ENCODE measurements around the gene PADI2.

PADI2 gene

DNA sequence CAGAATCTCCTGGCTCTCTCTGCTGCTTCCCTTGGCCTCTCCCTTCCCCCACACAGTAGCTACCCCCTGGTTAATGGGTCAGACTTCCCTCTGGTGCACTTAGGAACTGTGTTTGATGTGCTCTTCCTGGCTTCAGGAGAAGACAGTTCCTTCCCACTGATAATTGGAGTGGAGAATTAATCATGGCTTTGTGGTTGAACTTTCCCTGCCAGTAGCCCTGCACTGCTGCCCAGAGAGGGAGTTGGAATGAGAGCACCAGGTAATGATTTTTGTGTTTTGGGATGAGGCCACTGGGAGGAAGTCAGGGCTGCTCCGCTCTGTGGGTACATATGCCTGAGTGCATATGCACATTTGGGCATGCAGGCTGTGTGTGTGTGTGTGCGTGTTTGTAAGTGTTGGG, 39.7 kb upstream of the PADI2 start:
- Histone ChIP-seq H3K27ac (ENCODE audit: low read length) (no peak overlapping the region), H3K4me1 (ENCODE audit: control insufficient read depth, low read depth, low read length) (peaks cover 5% of the 10 kb centered on the region), H3K27me3 (ENCODE audit: control insufficient read depth, insufficient read depth, low read length) (no peaks in the 10 kb centered on the region), H3K9me3 (ENCODE audit: control insufficient read depth, low read depth, low read length) (peaks cover 5% of the 10 kb centered on the region), H3K36me3 (ENCODE audit: control insufficient read depth, low read depth, low read length) (no peaks in the 10 kb centered on the region), H3K4me3 (ENCODE audit: low read length) (no peak overlapping the region), H3K9ac (ENCODE audit: low read length) (no peak overlapping the region)

DNA sequence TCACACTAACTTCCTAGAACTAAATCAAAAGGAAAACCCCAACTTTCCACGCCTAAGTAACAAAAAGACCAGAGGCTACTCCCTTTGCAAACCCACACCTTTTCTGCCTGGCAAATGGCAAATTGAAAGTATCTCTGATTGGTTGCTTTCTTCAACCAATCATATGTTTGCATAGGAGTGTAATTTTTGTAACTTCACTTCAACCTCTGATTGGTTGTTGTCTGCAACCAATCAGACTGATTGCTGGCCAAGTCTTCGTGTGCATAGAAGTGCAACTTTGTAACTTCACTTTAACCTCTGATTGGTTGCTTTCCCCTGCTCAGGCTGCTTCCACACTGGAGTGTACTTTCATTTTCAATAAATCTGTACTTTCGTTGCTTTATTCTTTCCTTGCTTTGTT, 36.9 kb upstream of the PADI2 start:
- no peak overlapping the region for H3K4me3 ChIP-seq (ENCODE audit: low read length)
- peaks cover 5% of the 10 kb centered on the region for H3K9me3 ChIP-seq (ENCODE audit: control insufficient read depth, low read depth, low read length)
- no peaks in the 10 kb centered on the region for H3K27me3 ChIP-seq (ENCODE audit: control insufficient read depth, insufficient read depth, low read length)
- H3K4me1 ChIP-seq (ENCODE audit: control insufficient read depth, low read depth, low read length): peaks cover 5% of the 10 kb centered on the region
- H3K27ac ChIP-seq (ENCODE audit: low read length): no peak overlapping the region
- H3K36me3 ChIP-seq (ENCODE audit: control insufficient read depth, low read depth, low read length): no peaks in the 10 kb centered on the region
- no peak overlapping the region for H3K9ac ChIP-seq (ENCODE audit: low read length)

DNA sequence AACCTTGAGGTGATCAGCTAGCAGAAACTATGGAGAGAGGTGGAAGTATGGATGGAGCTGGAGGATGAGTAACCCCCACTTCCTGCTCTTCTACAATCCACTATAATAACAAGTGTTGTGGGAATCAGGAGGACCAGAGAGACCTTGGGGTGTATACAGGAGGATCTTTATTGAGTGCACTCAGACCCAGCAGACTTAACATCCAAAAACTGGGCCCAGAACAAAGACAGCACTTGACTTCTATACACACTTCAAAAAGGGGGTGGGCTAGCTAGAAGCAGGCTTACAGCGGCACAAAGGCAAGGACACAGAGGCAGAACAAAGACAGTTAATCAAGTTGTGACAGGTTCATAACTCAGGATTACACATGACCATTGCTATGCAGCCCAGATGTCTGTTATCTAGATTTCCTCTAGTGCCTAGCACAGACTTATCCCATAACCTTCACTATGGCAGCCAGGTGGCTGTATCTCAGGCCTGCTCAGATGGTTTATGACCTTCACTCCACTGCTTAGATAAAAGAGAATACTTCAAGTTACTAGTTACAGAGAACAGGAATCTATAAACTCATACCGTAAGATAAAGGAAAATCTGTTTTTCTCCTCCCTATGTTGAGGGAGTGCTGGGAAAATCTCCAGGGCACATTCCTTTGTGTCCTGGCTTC, 36.1 kb upstream of the PADI2 start:
- H3K9me3 ChIP-seq (ENCODE audit: control insufficient read depth, low read depth, low read length): peaks cover 5% of the 10 kb centered on the region
- no peaks in the 10 kb centered on the region for H3K27me3 ChIP-seq (ENCODE audit: control insufficient read depth, insufficient read depth, low read length)
- H3K4me1 ChIP-seq (ENCODE audit: control insufficient read depth, low read depth, low read length): no peaks in the 10 kb centered on the region
- no peak overlapping the region for H3K27ac ChIP-seq (ENCODE audit: low read length)
- no peaks in the 10 kb centered on the region for H3K36me3 ChIP-seq (ENCODE audit: control insufficient read depth, low read depth, low read length)
- no peak overlapping the region for H3K4me3 ChIP-seq (ENCODE audit: low read length)
- no peak overlapping the region for H3K9ac ChIP-seq (ENCODE audit: low read length)

DNA sequence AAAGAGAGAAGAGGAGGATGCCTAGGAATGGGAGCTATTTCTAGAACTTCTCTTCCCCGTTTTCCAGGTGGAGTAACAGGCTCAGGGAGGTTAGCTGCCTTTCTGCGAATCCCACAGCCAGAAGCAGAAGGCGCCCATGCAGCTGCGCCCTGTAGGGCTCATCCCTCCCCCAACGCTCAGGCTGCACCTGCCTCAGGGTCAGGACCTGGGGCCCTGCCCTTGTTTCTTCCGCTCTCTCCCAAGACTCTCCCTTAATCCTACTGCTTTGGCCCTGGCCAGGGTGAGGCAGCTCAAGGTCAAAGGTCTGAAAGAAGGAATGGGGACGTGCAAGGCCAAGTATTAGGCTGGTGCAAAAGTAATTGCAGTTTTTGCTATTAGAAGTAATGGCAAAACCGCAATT, 30.5 kb upstream of the PADI2 start:
- Histone ChIP-seq H3K36me3 (ENCODE audit: control insufficient read depth, low read depth, low read length) (no peaks in the 10 kb centered on the region), H3K4me1 (ENCODE audit: control insufficient read depth, low read depth, low read length) (no peaks in the 10 kb centered on the region), H3K9me3 (ENCODE audit: control insufficient read depth, low read depth, low read length) (peaks cover under 1% of the 10 kb centered on the region), H3K4me3 (ENCODE audit: low read length) (no peak overlapping the region), H3K27me3 (ENCODE audit: control insufficient read depth, insufficient read depth, low read length) (no peaks in the 10 kb centered on the region), H3K27ac (ENCODE audit: low read length) (no peak overlapping the region), H3K9ac (ENCODE audit: low read length) (no peak overlapping the region)

DNA sequence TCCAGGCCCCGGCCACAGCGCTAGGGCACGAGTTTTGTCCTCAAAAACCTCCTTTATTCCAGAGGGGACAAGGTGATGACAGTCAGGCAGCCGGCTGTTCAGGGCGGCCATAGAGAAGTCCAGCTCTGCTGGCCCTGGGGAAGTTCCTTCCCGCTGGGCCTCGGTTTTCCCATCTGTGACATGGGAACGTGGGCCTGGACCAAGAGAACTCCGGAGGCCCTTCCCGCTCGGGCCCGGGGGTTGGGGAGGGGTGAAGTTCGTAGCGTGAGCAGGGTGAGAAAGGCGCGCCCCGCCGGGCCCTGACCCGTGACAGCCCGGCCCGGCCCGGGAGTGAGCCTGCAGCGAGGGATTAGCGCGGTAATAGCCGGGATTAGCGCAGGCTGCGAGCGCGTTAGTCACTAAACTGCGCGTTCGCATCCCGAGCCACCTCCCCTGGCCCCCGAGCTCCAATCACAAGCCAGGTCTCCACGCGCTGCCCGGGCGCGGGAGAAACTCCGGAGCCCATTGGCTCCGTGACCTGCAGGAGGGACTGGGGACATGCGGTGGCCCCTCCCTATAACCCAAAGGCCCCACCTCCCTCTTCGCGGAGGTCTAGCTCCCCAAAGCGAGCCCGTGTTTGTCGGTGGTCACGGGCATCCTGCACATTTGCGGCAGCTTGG, 29.8 kb upstream of the PADI2 start:
- no peak overlapping the region for H3K4me3 ChIP-seq (ENCODE audit: low read length)
- H3K27ac ChIP-seq (ENCODE audit: low read length): no peak overlapping the region
- no peaks in the 10 kb centered on the region for H3K4me1 ChIP-seq (ENCODE audit: control insufficient read depth, low read depth, low read length)
- no peaks in the 10 kb centered on the region for H3K36me3 ChIP-seq (ENCODE audit: control insufficient read depth, low read depth, low read length)
- no peaks in the 10 kb centered on the region for H3K9me3 ChIP-seq (ENCODE audit: control insufficient read depth, low read depth, low read length)
- no peak overlapping the region for H3K9ac ChIP-seq (ENCODE audit: low read length)
- no peaks in the 10 kb centered on the region for H3K27me3 ChIP-seq (ENCODE audit: control insufficient read depth, insufficient read depth, low read length)

DNA sequence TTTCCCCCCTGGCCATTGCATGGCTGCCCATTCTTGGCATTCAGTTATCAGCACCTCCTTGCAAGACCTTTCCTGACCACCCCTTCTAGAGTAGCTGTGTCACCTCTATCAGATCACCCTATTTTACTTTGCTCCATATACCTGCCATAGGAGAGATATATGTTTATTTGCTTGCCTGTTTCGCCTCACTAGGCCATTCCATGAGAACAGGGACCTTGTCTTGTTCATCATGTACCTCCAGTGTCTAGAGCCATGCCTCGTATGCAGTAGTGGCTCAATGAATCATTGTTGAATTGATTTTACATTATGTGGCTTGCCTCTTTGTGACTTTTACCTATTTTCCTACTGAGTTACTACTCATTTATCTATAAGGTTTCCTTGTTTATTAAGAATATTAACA, 26.4 kb upstream of the PADI2 start:
- Histone ChIP-seq H3K27me3 (ENCODE audit: control insufficient read depth, insufficient read depth, low read length) (no peaks in the 10 kb centered on the region), H3K4me3 (ENCODE audit: low read length) (no peak overlapping the region), H3K27ac (ENCODE audit: low read length) (no peak overlapping the region), H3K4me1 (ENCODE audit: control insufficient read depth, low read depth, low read length) (no peaks in the 10 kb centered on the region), H3K36me3 (ENCODE audit: control insufficient read depth, low read depth, low read length) (no peaks in the 10 kb centered on the region), H3K9me3 (ENCODE audit: control insufficient read depth, low read depth, low read length) (no peaks in the 10 kb centered on the region), H3K9ac (ENCODE audit: low read length) (no peak overlapping the region)

DNA sequence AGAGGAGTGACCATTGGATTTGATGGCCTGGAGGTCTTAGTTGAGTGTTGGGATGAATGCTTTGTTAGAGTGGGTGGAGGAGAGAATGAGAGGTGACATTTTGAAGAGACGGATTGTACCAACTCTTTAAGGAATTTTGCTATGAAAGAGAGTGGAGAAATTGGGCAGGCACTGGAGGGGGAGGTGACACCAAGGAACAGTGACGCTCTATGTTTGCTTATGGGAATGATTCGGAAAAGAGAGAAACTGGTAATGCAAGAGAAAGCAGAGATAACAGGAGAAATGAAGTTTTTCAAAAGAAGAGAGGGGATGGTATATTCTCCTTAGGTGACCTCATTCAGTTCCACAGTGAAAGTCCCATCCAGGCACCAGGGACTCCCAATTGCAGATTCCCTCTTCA, 24.5 kb upstream of the PADI2 start:
- Histone ChIP-seq H3K9me3 (ENCODE audit: control insufficient read depth, low read depth, low read length) (no peaks in the 10 kb centered on the region), H3K4me1 (ENCODE audit: control insufficient read depth, low read depth, low read length) (no peaks in the 10 kb centered on the region), H3K4me3 (ENCODE audit: low read length) (no peak overlapping the region), H3K36me3 (ENCODE audit: control insufficient read depth, low read depth, low read length) (no peaks in the 10 kb centered on the region), H3K9ac (ENCODE audit: low read length) (no peak overlapping the region), H3K27ac (ENCODE audit: low read length) (no peak overlapping the region), H3K27me3 (ENCODE audit: control insufficient read depth, insufficient read depth, low read length) (no peaks in the 10 kb centered on the region)

DNA sequence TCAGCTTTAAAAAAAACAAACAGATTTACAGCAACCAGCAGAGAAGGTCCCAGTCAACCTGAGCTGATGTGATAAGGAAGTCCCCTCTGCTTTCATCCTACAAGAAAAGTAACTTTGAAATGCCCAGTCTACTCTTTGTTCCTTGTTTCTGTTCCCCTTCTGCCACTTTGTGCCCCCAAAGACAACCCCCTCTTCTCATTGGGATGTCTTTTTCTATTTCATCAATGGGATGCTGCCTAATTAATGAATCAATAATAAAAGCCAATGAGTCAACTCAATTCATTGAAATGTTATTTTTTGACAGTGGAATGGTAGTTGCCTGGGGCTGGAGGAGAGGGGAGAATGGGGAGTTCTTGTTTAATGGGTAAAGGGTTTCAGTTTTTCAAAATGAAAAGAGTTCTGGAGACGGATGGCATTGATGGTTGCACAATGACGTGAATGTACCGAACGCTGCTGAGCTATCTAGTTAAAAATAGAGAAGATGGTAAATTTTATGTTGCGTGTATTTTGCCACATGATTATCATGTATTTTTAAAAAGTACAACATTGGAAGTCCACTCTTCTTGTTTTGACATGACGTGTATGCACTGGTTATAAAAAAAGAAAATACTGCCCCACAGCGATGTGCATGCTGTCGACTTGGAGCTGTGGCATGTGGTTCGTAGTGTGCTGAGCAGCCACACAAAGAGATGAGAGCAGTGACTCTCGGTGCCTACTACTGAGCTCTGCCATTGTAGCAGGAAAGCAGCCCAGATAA, 22.4 kb upstream of the PADI2 start:
- H3K4me1 ChIP-seq (ENCODE audit: control insufficient read depth, low read depth, low read length): no peaks in the 10 kb centered on the region
- H3K36me3 ChIP-seq (ENCODE audit: control insufficient read depth, low read depth, low read length): no peaks in the 10 kb centered on the region
- H3K9ac ChIP-seq (ENCODE audit: low read length): no peak overlapping the region
- H3K9me3 ChIP-seq (ENCODE audit: control insufficient read depth, low read depth, low read length): no peaks in the 10 kb centered on the region
- no peak overlapping the region for H3K27ac ChIP-seq (ENCODE audit: low read length)
- no peaks in the 10 kb centered on the region for H3K27me3 ChIP-seq (ENCODE audit: control insufficient read depth, insufficient read depth, low read length)
- H3K4me3 ChIP-seq (ENCODE audit: low read length): no peak overlapping the region

DNA sequence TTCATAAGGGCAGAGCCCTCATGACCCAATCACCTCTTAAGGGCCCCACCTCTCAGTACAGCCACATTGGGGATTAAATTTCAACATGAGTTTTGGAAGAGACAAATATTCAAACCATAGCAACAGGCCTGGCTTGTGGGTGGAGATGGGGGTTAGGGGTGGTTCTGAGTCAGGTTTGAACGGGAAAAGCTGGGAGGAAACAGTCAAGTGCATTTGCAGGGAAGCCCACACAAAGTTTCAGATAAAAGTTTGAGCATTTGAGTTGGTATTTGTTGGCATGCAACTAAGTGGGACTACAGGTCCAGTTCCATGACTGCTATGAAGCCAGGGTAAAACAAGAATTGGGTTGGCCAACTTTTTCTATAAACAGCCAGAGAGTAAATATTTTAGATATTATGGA, 21.0 kb upstream of the PADI2 start:
- Histone ChIP-seq H3K9ac (ENCODE audit: low read length) (no peak overlapping the region), H3K27ac (ENCODE audit: low read length) (no peak overlapping the region)

DNA sequence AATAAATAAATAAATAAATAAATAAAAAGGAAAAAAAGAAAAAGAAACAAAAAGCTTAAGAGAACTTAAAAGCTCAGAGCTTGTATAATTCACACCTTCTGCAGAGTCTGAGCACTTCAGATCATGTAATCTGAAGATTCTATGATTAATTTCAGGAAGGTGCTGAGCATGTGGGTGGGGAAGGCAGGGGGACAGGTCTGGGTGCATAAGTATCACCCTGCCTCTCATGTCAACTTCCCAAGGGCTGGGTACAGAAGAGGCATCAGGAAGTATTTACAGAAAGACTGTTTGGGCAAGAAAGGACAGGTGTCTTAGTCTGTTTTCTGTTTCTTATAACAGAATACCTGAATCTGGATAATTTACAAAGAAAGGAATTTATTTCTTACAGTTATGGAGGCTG, 20.4 kb upstream of the PADI2 start:
- Histone ChIP-seq H3K9ac (ENCODE audit: low read length) (no peak overlapping the region), H3K27me3 (ENCODE audit: control insufficient read depth, insufficient read depth, low read length) (no peaks in the 10 kb centered on the region), H3K27ac (ENCODE audit: low read length) (no peak overlapping the region), H3K36me3 (ENCODE audit: control insufficient read depth, low read depth, low read length) (no peaks in the 10 kb centered on the region), H3K9me3 (ENCODE audit: control insufficient read depth, low read depth, low read length) (no peaks in the 10 kb centered on the region), H3K4me1 (ENCODE audit: control insufficient read depth, low read depth, low read length) (no peaks in the 10 kb centered on the region), H3K4me3 (ENCODE audit: low read length) (no peak overlapping the region)

More for the DNA sequence above, 21.0 kb upstream of the PADI2 start:
- no peaks in the 10 kb centered on the region for H3K4me1 ChIP-seq (ENCODE audit: control insufficient read depth, low read depth, low read length)
- no peaks in the 10 kb centered on the region for H3K27me3 ChIP-seq (ENCODE audit: control insufficient read depth, insufficient read depth, low read length)
- no peak overlapping the region for H3K4me3 ChIP-seq (ENCODE audit: low read length)
- no peaks in the 10 kb centered on the region for H3K36me3 ChIP-seq (ENCODE audit: control insufficient read depth, low read depth, low read length)
- H3K9me3 ChIP-seq (ENCODE audit: control insufficient read depth, low read depth, low read length): no peaks in the 10 kb centered on the region

DNA sequence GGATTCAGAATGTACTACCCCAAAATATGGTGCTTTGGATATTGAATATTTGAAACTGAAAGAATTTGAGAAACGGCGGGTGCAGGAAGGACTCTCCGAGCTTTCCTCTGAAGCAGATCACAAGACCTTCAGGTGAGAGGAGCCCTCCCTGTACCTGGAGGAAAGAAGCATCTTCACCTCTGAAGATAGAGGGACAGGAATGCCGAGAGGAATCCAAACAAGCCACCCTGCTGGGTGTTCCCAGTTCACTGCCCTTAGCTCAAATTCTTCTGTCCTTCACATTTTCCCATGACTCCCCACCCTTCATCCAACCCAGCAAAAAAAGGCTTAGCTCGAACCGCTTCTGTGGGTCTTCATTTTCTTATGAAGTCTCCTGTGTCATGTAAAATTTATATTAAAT, 18.2 kb upstream of the PADI2 start:
- H3K27ac ChIP-seq (ENCODE audit: low read length): no peak overlapping the region

More for the DNA sequence above, 18.2 kb upstream of the PADI2 start:
- Histone ChIP-seq H3K4me1 (ENCODE audit: control insufficient read depth, low read depth, low read length) (no peaks in the 10 kb centered on the region), H3K9me3 (ENCODE audit: control insufficient read depth, low read depth, low read length) (no peaks in the 10 kb centered on the region), H3K27me3 (ENCODE audit: control insufficient read depth, insufficient read depth, low read length) (no peaks in the 10 kb centered on the region), H3K9ac (ENCODE audit: low read length) (no peak overlapping the region), H3K4me3 (ENCODE audit: low read length) (no peak overlapping the region), H3K36me3 (ENCODE audit: control insufficient read depth, low read depth, low read length) (no peaks in the 10 kb centered on the region)
